Measurements from ENCODE around the gene IFT52. TPM values are rescaled to one million over a fixed set of nuclear protein-coding genes. Genes with fewer than 3 reads are reported as not detected.

Gene IFT52
- total RNA-seq, 4 donors from 2014 or later: 1.4 to 83.4 (median 19.9) TPM

GRCh38 chr20:43669332-43669731 is 78.6 kb downstream of the IFT52 start:
- in situ Hi-C loops (cut with MboI; ENCODE audit: low pct_ligation_motif_present in 1 of 4, low pct_unique_long_range_greater_than_20kb in 1 of 4, low sequenced_read_pairs in 3 of 4): no loop called here

DNA sequence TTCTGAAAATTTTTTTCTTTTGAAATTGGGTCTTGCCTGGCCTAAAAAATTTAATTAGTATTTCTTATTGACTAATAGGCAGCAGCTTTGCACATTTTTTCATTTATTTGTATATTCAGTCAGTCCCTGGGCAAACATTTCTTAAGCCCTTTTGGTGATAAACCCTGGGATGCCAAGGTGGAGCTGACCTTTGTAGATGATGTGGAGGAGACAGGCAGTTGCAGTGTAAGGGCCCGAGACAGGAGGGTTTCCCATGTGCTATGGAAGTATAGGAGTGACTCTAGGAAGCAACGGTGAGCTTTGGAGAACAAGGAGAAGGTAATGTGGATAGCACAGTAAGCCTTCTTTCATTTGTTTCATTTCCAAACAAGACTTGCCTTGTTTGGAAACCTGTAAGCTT is 79.7 kb downstream of the IFT52 start:
- 94% methylated on average over 2 of the region's 2 CpGs for WGBS, 2 donors (ENCODE audit: low coverage in 1 of 2)
- intact Hi-C loops (cut with DNase I; ENCODE audit: low total_unique reads): no loop called here

More at GRCh38 chr20:43669332-43669731, 78.6 kb downstream of the IFT52 start:
- WGBS, 2 donors (ENCODE audit: low coverage in 1 of 2): 40 to 84% methylated on average over 1 to 3 of the region's 3 CpGs
- no peaks in the 10 kb centered on the region for H3K36me3 ChIP-seq
- H3K27me3 ChIP-seq: peaks cover 31% of the 10 kb centered on the region
- no peak overlapping the region for H3K4me3 ChIP-seq
- peaks cover 0 to 14% (median 13%) of the 10 kb centered on the region in 4 donors for H3K4me1 ChIP-seq
- H3K27ac ChIP-seq: no peak overlapping the region
- DNase-seq: no peak
- no peak for TF ChIP-seq EP300 (IDR thresholded peaks at IDR 0.05; ENCODE audit: low read depth)
- TF ChIP-seq POLR2A (IDR thresholded peaks at IDR 0.05): no peak
- no peak for TF ChIP-seq POLR2AphosphoS5 (IDR thresholded peaks at IDR 0.05)
- no peak for TF ChIP-seq CTCF (IDR thresholded peaks at IDR 0.05)
- H3K9me3 ChIP-seq: no peaks in the 10 kb centered on the region
- intact Hi-C loops (cut with DNase I; ENCODE audit: low total_unique reads): no loop called here

GRCh38 chr20:43676368-43676767 is 85.6 kb downstream of the IFT52 start:
- H3K27ac ChIP-seq: no peak overlapping the region
- no peak overlapping the region for H3K4me3 ChIP-seq
- no peaks in the 10 kb centered on the region for H3K36me3 ChIP-seq
- intact Hi-C loops (cut with DNase I; ENCODE audit: low total_unique reads): no loop called here
- no peak for DNase-seq
- in situ Hi-C loops (cut with MboI; ENCODE audit: low pct_ligation_motif_present in 1 of 4, low pct_unique_long_range_greater_than_20kb in 1 of 4, low sequenced_read_pairs in 3 of 4): loop anchor here in 1 of 4 donors (25.0 kb wide), 1 partner anchor 239 kb away; no protein-coding TSS in a partner anchor
- no peaks in the 10 kb centered on the region for H3K4me1 ChIP-seq
- 94% methylated on average over 5 of the region's 5 CpGs for WGBS, 2 donors (ENCODE audit: low coverage in 1 of 2)
- H3K9me3 ChIP-seq: no peaks in the 10 kb centered on the region
- TF ChIP-seq POLR2A (IDR thresholded peaks at IDR 0.05) (no peak), POLR2AphosphoS5 (IDR thresholded peaks at IDR 0.05) (no peak), EP300 (IDR thresholded peaks at IDR 0.05; ENCODE audit: low read depth) (no peak), CTCF (IDR thresholded peaks at IDR 0.05) (no peak)
- no peaks in the 10 kb centered on the region for H3K27me3 ChIP-seq

More for the DNA sequence above, 79.7 kb downstream of the IFT52 start:
- TF ChIP-seq POLR2AphosphoS5 (IDR thresholded peaks at IDR 0.05) (no peak), CTCF (IDR thresholded peaks at IDR 0.05) (no peak)
- Histone ChIP-seq H3K27me3 (peaks cover 31% of the 10 kb centered on the region), H3K36me3 (no peaks in the 10 kb centered on the region), H3K4me3 (no peak overlapping the region), H3K27ac (no peak overlapping the region), H3K4me1 (peaks cover 0 to 14% (median 13%) of the 10 kb centered on the region in 4 donors), H3K9me3 (no peaks in the 10 kb centered on the region)
- in situ Hi-C loops (cut with MboI; ENCODE audit: low pct_ligation_motif_present in 1 of 4, low pct_unique_long_range_greater_than_20kb in 1 of 4, low sequenced_read_pairs in 3 of 4): no loop called here
- no peak for DNase-seq

- no peak for TF ChIP-seq EP300 (IDR thresholded peaks at IDR 0.05; ENCODE audit: low read depth)
- H3K36me3 ChIP-seq: no peaks in the 10 kb centered on the region
- H3K4me3 ChIP-seq: no peak overlapping the region
- in situ Hi-C loops (cut with MboI; ENCODE audit: low pct_ligation_motif_present in 1 of 4, low pct_unique_long_range_greater_than_20kb in 1 of 4, low sequenced_read_pairs in 3 of 4) (loop anchor here in 1 of 4 donors (10.0 to 25.0 kb wide), 2 partner anchors 146 to 244 kb away; no protein-coding TSS in a partner anchor), intact Hi-C loops (cut with DNase I; ENCODE audit: low total_unique reads) (no loop called here)
- no peaks in the 10 kb centered on the region for H3K9me3 ChIP-seq
- no peaks in the 10 kb centered on the region for H3K4me1 ChIP-seq
- peak overlapping the region in 3 of 4 donors; percentile 29 to 76 (median 42) for H3K27ac ChIP-seq
- WGBS, 2 donors (ENCODE audit: low coverage in 1 of 2): 83 to 89% methylated on average over 7 of the region's 7 CpGs
- DNase-seq: no peak
- H3K27me3 ChIP-seq: no peaks in the 10 kb centered on the region
These were observed 90.2 kb downstream of the IFT52 start for GRCh38 chr20:43680981-43681380.

DNA sequence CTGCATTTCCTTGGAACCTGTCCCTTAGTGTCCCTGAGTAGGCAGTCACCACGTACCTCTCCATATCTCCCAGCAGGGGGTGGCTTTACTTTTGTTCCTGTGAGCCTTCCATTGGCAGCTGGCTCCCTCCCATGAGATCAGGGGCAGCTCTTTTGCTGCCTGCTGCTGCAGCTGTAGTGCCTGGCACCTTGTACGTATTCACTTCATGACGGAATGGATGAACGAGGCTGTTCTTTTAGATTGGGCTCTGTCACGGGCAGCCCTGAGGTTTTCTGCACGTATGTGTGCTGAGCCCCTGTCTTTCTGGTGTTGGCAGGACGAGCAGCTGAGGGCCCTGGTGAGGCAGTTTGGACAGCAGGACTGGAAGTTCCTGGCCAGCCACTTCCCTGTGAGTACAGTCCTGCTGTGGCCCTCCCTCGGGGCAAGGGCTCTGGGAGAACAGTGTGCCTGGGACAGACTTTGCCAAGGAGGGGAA is 90.8 kb downstream of the IFT52 start:
- TF ChIP-seq EP300 (IDR thresholded peaks at IDR 0.05; ENCODE audit: low read depth) (no peak), CTCF (IDR thresholded peaks at IDR 0.05) (no peak), POLR2AphosphoS5 (IDR thresholded peaks at IDR 0.05) (no peak), POLR2A (IDR thresholded peaks at IDR 0.05) (no peak)
- no peaks in the 10 kb centered on the region for H3K27me3 ChIP-seq
- H3K27ac ChIP-seq: peak overlapping the region in 3 of 4 donors; percentile 29 to 76 (median 42)
- in situ Hi-C loops (cut with MboI; ENCODE audit: low pct_ligation_motif_present in 1 of 4, low pct_unique_long_range_greater_than_20kb in 1 of 4, low sequenced_read_pairs in 3 of 4) (loop anchor here in 1 of 4 donors (10.0 to 25.0 kb wide), 2 partner anchors 147 to 244 kb away; no protein-coding TSS in a partner anchor), intact Hi-C loops (cut with DNase I; ENCODE audit: low total_unique reads) (no loop called here)
- WGBS, 2 donors (ENCODE audit: low coverage in 1 of 2): 71 to 73% methylated on average over 1 to 8 of the region's 8 CpGs
- H3K4me1 ChIP-seq: no peaks in the 10 kb centered on the region
- H3K9me3 ChIP-seq: no peaks in the 10 kb centered on the region
- H3K36me3 ChIP-seq: no peaks in the 10 kb centered on the region
- no peak overlapping the region for H3K4me3 ChIP-seq
- DNase-seq: peak; percentile 25
